Heart left ventricle (tissue), 16 donors: ENCODE results near the gene DHX16. TPM values are rescaled to one million over a fixed set of nuclear protein-coding genes. Genes with fewer than 3 reads are reported as not detected.

Experiments used
- ATAC-seq, 4 donors: fragments of 200-7000 bp; cut with Tn5 transposase; one replicate each; pipeline ENCODE4 v1.9.1; 2020 to 2022; ENCODE audit warnings: moderate library complexity in 4 of 4, mild to moderate bottlenecking in 3 of 4, moderate number of reproducible peaks in 1 of 4
- DNase-seq, 5 donors: peaks; one replicate each; pipeline ENCODE4 v3.0.0-alpha.2; 2020
- H3K27ac ChIP-seq, 12 donors: fragments of 200-600 bp; sonication (generic) in 4 of 12; one replicate each; pipeline versions ENCODE4 v1.5.0 to v1.8.0; 2016 to 2022; ENCODE audit warnings: mild to moderate bottlenecking in 2 of 12
- H3K27me3 ChIP-seq, 9 donors: fragments of 200-600 bp; sonication (generic) in 2 of 9; one replicate each; pipeline versions ENCODE4 v1.5.1 to v1.8.0; 2016 to 2022; ENCODE audit warnings: mild to moderate bottlenecking in 3 of 9
- H3K36me3 ChIP-seq, 9 donors: fragments of 200-600 bp; sonication (generic) in 2 of 9; one replicate each; pipeline versions ENCODE4 v1.5.0 to v1.8.0; 2018 to 2022; ENCODE audit warnings: mild to moderate bottlenecking in 2 of 9
- H3K4me1 ChIP-seq, 12 donors: fragments of 200-600 bp; sonication (generic) in 4 of 12; one replicate each; pipeline versions ENCODE4 v1.5.0 to v1.8.0; 2016 to 2022; ENCODE audit warnings: mild to moderate bottlenecking in 3 of 12
- H3K4me3 ChIP-seq, 12 donors: fragments of 200-600 bp; sonication (generic) in 4 of 12; one replicate each; pipeline versions ENCODE4 v1.5.0 to v1.8.0; 2017 to 2022; ENCODE audit warnings: mild to moderate bottlenecking in 9 of 12, moderate library complexity in 4 of 12
- H3K9me3 ChIP-seq, 12 donors: fragments of 200-600 bp; sonication (generic) in 4 of 12; one replicate each; pipeline versions ENCODE4 v1.5.0 to v1.8.0; 2016 to 2022; ENCODE audit warnings: mild to moderate bottlenecking in 1 of 12
- POLR2A ChIP-seq, 2 donors: fragments of 450-650 bp; IDR thresholded peaks; one replicate each; pipeline ENCODE4 v1.6.1; 2017; ENCODE audit warnings: antibody characterized with exemption in 2 of 2, mild to moderate bottlenecking in 2 of 2, moderate library complexity in 2 of 2
- WGBS, 4 donors: extraction: QIAGEN DNeasy Blood & Tissue Kit in 2 of 4; methylation state at CpG; one replicate each; pipeline versions ENCODE4 v1.1.5 to v1.1.7; 2013 to 2018; 5-methylcytosine and 5-hydroxymethylcytosine counted together
- intact Hi-C, 10 donors: fragments of 100-400 bp; cut with DNase I; formaldehyde crosslinking; loops; one replicate each; pipeline versions ENCODE4 v1.11.1 to v1.14.2; 2022
- polyA plus RNA-seq, 2 donors: library from polyadenylated mRNA; stranded (reverse); fragments of 200-250 nt; gene quantifications; one replicate each; pipeline ENCODE4 v1.2.3, GENCODE V29; 2013
- total RNA-seq, 9 donors: library from RNA; depleted of rRNA in 2 of 9; stranded (reverse); fragments of >200 nt in 2 of 9; fragmentation: NEBNext Ultra II Directional in 3 of 9; extraction: Animal tissue kit (Norgen Biotek cat#: 25700) in 3 of 9; gene quantifications; one replicate each; pipeline versions ENCODE4 v1.1.0 to v1.2.4, GENCODE V29; 2016 to 2023
- TF ChIP-seq, protein P1 (sequence below), 12 donors: fragments of 200-600 bp; sonication (generic) in 4 of 12; IDR thresholded peaks; one replicate each; pipeline versions ENCODE4 v1.5.0 to v1.8.0; 2018 to 2022; ENCODE audit warnings: antibody characterized with exemption in 12 of 12, mild to moderate bottlenecking in 5 of 12
- donor health status: ischemic (EF 13 %, LVEDD 7.1; RV severe dilation, severe dysfunction).
- donor health status: healthy with polysubstance abuse.
- donor health status: DM: no; HTN: yes; CAD: no.
- donor health status: DM: no; HTN: no; CAD: no.
- donor health status: ischemic (EF 25% LVEDD 6.9; RV normal size, moderate dysfunction).
- donor health status: ischemic (EF 25% LVEDD 5.7; RV mildly dilated, moderate dysfunction).
- donor health status: healthy.
- donor health status: DM: yes; HTN: yes; CAD: no.
- donor health status: ischemic (EF 35%, LVEDD 5.7; RV mildly dilated, moderate dysfunction).
- donor health status: nonischemic (EF 11% LVEDD 7.7; RV severe dilation, severe dysfunction).
- donor health status: DM: yes; HTN: yes; CAD: no.
- donor health status: PGD.
- donor health status: ischemic (EF 29% LVEDD 5.4; RV normal size, mild dysfunction).
- donor health status: nonischemic (EF 23%, LVEDD 6.1; RV moderate dilation, normal function).

The DHX16 gene
- total and polyA plus RNA-seq, 11 donors = 16.1 to 39.4 (median 21.0) TPM

DNA sequence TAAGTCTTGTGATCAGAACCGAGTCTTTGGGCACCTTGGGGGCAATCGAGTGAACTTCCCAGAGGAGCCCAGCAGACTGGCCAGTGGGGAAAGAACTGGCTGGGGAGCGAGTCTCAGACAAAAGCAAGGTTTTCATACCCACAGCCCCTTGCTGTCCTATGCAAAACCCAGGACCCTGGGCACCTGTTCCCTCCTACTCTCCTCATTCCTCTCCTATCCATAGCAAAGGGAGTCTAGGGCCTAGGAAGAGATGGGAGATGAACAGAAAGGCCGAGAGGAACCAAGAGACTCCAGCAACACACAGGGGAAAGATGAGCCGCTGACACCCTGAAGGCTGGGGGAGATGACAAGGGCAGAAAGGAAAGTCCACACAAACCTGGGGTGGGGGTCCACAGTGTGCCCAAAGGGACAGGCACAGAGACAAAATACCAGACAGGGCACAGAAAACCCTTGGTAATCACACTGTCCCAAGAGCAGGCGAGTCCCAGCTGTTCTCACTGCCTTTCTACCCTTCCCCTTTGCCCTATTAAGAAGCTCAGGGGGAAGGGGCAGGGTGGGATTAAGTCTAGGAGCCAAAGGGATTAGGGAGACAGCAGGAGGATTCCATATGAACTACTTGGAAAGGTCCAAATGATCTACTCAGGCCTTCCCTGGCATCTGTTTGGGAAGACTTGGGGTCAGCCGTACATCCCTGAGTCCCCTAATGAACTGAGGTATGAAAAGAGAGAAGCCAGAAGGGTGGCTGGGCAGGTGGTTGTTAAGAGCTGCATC is 7.1 kb upstream of the DHX16 start:
- Histone ChIP-seq H3K4me3 (peak overlapping the region in 6 of 12 donors; percentile 0 to 94 (median 26)), H3K9me3 (no peaks in the 10 kb centered on the region), H3K27ac (peak overlapping the region in 7 of 12 donors; percentile 0 to 100 (median 32)), H3K36me3 (peaks cover 0 to 63% (median 43%) of the 10 kb centered on the region in 9 donors), H3K27me3 (no peaks in the 10 kb centered on the region), H3K4me1 (peaks cover 0 to 61% (median 44%) of the 10 kb centered on the region in 12 donors)
- no peak for TF ChIP-seq POLR2A (IDR thresholded peaks at IDR 0.05)
- TF ChIP-seq, protein P1, sequence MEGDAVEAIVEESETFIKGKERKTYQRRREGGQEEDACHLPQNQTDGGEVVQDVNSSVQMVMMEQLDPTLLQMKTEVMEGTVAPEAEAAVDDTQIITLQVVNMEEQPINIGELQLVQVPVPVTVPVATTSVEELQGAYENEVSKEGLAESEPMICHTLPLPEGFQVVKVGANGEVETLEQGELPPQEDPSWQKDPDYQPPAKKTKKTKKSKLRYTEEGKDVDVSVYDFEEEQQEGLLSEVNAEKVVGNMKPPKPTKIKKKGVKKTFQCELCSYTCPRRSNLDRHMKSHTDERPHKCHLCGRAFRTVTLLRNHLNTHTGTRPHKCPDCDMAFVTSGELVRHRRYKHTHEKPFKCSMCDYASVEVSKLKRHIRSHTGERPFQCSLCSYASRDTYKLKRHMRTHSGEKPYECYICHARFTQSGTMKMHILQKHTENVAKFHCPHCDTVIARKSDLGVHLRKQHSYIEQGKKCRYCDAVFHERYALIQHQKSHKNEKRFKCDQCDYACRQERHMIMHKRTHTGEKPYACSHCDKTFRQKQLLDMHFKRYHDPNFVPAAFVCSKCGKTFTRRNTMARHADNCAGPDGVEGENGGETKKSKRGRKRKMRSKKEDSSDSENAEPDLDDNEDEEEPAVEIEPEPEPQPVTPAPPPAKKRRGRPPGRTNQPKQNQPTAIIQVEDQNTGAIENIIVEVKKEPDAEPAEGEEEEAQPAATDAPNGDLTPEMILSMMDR (IDR thresholded peaks at IDR 0.05) = no peak
- ATAC-seq (no peak), DNase-seq (no peak)
- 58 to 70% (median 69%) methylated on average over 7 of the region's 7 CpGs for WGBS, 4 donors
- intact Hi-C loops = loop anchor here (1.0 to 10.0 kb wide), 14 partner anchors 42 to 405 kb away; partner anchors contain the start of genes DDR1 (in 3 of the 10) and HLA-E (in 3 of the 10)

DNA sequence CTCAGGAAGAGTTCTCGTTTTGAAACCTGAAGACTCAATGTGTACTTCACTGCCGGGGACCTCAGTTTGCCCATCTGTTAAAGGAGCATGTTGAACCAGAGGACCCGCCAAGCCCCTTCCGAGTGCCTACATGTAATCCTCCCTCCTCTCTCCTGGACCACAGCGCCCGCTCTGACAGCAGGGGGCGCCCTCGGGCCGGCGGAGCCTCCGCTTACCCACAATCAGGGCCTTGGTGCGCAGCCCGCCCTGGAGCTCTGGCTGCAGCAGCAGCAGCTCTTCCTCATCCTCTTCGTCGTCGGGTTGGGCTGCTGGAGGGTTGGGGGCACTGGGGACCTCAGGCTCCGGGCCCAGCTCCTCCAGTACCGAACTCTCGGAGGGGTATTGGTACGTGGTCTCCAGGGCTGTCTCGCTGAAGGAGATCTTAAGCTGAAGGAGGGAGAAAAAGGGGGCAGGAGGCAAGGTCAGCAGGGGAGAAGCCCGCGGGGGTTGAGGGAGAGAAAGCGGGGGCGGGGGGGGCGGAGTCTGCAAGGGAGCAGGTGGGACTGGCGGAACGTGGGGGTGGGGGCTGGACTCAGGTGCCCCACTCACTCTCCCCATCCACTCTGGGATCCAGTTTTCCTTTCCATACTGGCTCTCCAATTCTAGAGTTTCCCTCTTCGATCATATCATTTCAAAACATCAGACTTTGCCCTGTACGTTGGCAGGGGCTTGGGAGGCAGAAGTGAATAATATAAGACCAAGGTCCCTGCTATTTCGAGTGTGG is 6.3 kb upstream of the DHX16 start:
- H3K4me1 ChIP-seq = peaks cover 0 to 55% (median 44%) of the 10 kb centered on the region in 12 donors
- DNase-seq (peak; percentile 87 to 95 (median 89)), ATAC-seq (peak; percentile 68 to 77 (median 73))
- H3K9me3 ChIP-seq = no peaks in the 10 kb centered on the region
- peaks cover 0 to 62% (median 43%) of the 10 kb centered on the region in 9 donors for H3K36me3 ChIP-seq
- intact Hi-C loops = loop anchor here (1.0 to 10.0 kb wide), 8 partner anchors 43 to 203 kb away; partner anchors contain the start of genes HLA-E (in 3 of the 10) and DDR1 (in 1 of the 10)
- no peaks in the 10 kb centered on the region for H3K27me3 ChIP-seq
- TF ChIP-seq, protein P1 (IDR thresholded peaks at IDR 0.05) = peak; percentile 92 to 98 (median 96)
- TF ChIP-seq POLR2A (IDR thresholded peaks at IDR 0.05) = no peak
- H3K27ac ChIP-seq = peak overlapping the region in 5 of 12 donors; percentile 29 to 100 (median 56)
- WGBS, 4 donors = 11 to 23% (median 16%) methylated on average over 25 to 31 of the region's 31 CpGs
- peak overlapping the region in 7 of 12 donors; percentile 0 to 94 (median 18) for H3K4me3 ChIP-seq

DNA sequence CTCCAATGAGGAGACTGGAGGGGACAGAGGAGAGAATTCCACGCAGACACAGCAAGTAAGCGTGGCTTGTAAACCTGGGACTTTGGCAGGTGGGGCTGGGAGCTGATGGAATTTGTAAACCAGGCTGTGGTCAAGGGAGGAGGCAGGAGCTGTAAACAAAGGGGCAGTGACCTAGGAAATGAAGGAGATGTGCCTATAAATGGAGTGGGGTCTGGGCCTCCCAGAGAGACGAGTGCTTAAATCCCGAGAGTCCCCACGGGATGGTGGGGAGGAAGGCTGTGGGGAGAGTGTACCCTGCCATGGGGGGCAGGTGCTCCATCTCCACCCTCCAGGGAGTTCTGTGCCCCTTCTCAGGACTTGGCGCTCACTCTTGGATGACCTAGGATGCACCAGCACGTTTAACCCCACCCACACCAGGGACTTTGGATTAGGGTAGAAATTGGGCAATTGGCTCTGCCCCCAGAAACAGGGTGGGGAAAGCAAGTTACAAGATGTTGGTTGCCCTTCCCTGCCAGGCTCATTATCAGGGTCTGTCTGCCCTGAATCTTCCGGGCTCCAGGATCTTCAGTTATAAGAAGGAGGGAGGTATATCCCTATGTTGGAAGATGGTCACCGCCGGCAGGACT is 4.0 kb upstream of the DHX16 start:
- H3K27ac ChIP-seq = no peak overlapping the region
- TF ChIP-seq POLR2A (IDR thresholded peaks at IDR 0.05) = no peak
- TF ChIP-seq, protein P1 (IDR thresholded peaks at IDR 0.05) = no peak

More for the DNA sequence above, 4.0 kb upstream of the DHX16 start:
- Histone ChIP-seq H3K9me3 (no peaks in the 10 kb centered on the region), H3K4me3 (no peak overlapping the region), H3K4me1 (peaks cover 3 to 51% (median 35%) of the 10 kb centered on the region in 12 donors), H3K36me3 (peaks cover 0 to 61% (median 43%) of the 10 kb centered on the region in 9 donors), H3K27me3 (no peaks in the 10 kb centered on the region)
- WGBS, 4 donors = 83 to 88% (median 86%) methylated on average over 10 of the region's 10 CpGs
- intact Hi-C loops = loop anchor here in 5 of 10 donors (5.0 to 10.0 kb wide), 4 partner anchors 132 to 206 kb away; partner anchors contain the start of genes HLA-E (in 3 of the 5) and DDR1 (in 1 of the 5)
- DNase-seq (no peak), ATAC-seq (no peak)
